ENCODE measurements around the gene ASB6.

- TF ChIP-seq CTCF (IDR thresholded peaks at IDR 0.05) = no peak
- no peak for TF ChIP-seq ZFX (IDR thresholded peaks at IDR 0.05; ENCODE audit: borderline replicate concordance)
Observed at GRCh38 chr9:129608561-129609481, 33.1 kb downstream of the ASB6 start.

Measured in 22Rv1 (cell line).